Astrocyte of the hippocampus (primary cell): Measurements from ENCODE around the gene VPS36.
"Not testable (repeated sequence)": the region's sequence is repeated elsewhere in the genome, so short reads cannot be mapped to it uniquely, and the experiment has no call there.

Source experiments
- DNase-seq: peaks from one replicate; pipeline ENCODE4 v3.0.0; 2011; ENCODE audit warnings: low read depth, low spot score

VPS36 gene

GRCh38 chr13:52446265-52446664, 4.2 kb downstream of the VPS36 start:
- DNase-seq: no peak

GRCh38 chr13:52432456-52432855, 18.0 kb downstream of the VPS36 start:
- DNase-seq: no peak

GRCh38 chr13:52428295-52428694, 22.1 kb downstream of the VPS36 start:
- DNase-seq: peak; percentile 38

GRCh38 chr13:52421216-52421615, 29.2 kb downstream of the VPS36 start:
- DNase-seq: no peak

- DNase-seq: no peak
Measured at GRCh38 chr13:52419080-52419479, 31.4 kb downstream of the VPS36 start.

- peak; percentile 51 for DNase-seq
Measured at GRCh38 chr13:52414963-52415362, 35.5 kb downstream of the VPS36 start.

- DNase-seq: no peak
Measured at GRCh38 chr13:52414051-52414450, 36.4 kb downstream of the VPS36 start.

GRCh38 chr13:52412128-52412527, 38.3 kb downstream of the VPS36 start:
- DNase-seq: no peak

- no peak for DNase-seq
Measured at GRCh38 chr13:52411629-52412028, 38.8 kb downstream of the VPS36 start.

- not testable (repeated sequence) for DNase-seq
Measured at GRCh38 chr13:52408071-52408658, 42.3 kb downstream of the VPS36 start.

- DNase-seq: not testable (repeated sequence)
Measured at GRCh38 chr13:52407436-52407835, 43.0 kb downstream of the VPS36 start.

- no peak for DNase-seq
Measured at GRCh38 chr13:52406629-52407028, 43.8 kb downstream of the VPS36 start.

- DNase-seq: peak; percentile 53
Measured at GRCh38 chr13:52405767-52406494, 44.5 kb downstream of the VPS36 start, which contains the start of gene THSD1. Gene THSD1, minus strand, starts transcription at chr13:52406172. Its CDS starts 3,572 bp downstream, at chr13:52402600.

GRCh38 chr13:52405369-52405766, 45.1 kb downstream of the VPS36 start:
- DNase-seq: peak; percentile 27

- no peak for DNase-seq
Measured at GRCh38 chr13:52399708-52400107, 50.7 kb downstream of the VPS36 start.

- no peak for DNase-seq
Measured at GRCh38 chr13:52399046-52399445, 51.4 kb downstream of the VPS36 start.

GRCh38 chr13:52395704-52396103, 54.7 kb downstream of the VPS36 start:
- no peak for DNase-seq

- DNase-seq: no peak
Measured at GRCh38 chr13:52394586-52394985, 55.8 kb downstream of the VPS36 start.

- DNase-seq: no peak
Measured at GRCh38 chr13:52393572-52394357, 56.7 kb downstream of the VPS36 start.

GRCh38 chr13:52387721-52388120, 62.7 kb downstream of the VPS36 start:
- no peak for DNase-seq

- DNase-seq: no peak
Measured at GRCh38 chr13:52385870-52386269, 64.6 kb downstream of the VPS36 start.

- no peak for DNase-seq
Measured at GRCh38 chr13:52383366-52383765, 67.1 kb downstream of the VPS36 start.

- DNase-seq: no peak
Measured at GRCh38 chr13:52378312-52378711, 72.1 kb downstream of the VPS36 start.
